Right lobe of liver (tissue), 4 donors: Measurements from ENCODE around the gene ORC4.

Source experiments
- POLR2A ChIP-seq: fragments of 450-650 bp; IDR thresholded peaks from one replicate; pipeline ENCODE4 v1.6.1; 2017; ENCODE audit warnings: antibody characterized with exemption, mild to moderate bottlenecking
- TF ChIP-seq, protein P1 (sequence below), 4 donors: fragments of 200-600 bp in 3 of 4; fragments of 450-650 bp in 1 of 4; IDR thresholded peaks; one replicate each; pipeline versions ENCODE4 v1.5.1 to v1.8.0; 2016 to 2022; ENCODE audit warnings: antibody characterized with exemption in 4 of 4, mild to moderate bottlenecking in 2 of 4
- donor health status: DM: no; HTN: no; CAD: no.
- donor health status: DM: no; HTN: no; CAD: no.
- donor health status: DM: no; HTN: yes; CAD: no.

GRCh38 chr2:147924647-147925046, 95.9 kb downstream of the ORC4 start:
- TF ChIP-seq POLR2A: no peak
- TF ChIP-seq, protein P1, sequence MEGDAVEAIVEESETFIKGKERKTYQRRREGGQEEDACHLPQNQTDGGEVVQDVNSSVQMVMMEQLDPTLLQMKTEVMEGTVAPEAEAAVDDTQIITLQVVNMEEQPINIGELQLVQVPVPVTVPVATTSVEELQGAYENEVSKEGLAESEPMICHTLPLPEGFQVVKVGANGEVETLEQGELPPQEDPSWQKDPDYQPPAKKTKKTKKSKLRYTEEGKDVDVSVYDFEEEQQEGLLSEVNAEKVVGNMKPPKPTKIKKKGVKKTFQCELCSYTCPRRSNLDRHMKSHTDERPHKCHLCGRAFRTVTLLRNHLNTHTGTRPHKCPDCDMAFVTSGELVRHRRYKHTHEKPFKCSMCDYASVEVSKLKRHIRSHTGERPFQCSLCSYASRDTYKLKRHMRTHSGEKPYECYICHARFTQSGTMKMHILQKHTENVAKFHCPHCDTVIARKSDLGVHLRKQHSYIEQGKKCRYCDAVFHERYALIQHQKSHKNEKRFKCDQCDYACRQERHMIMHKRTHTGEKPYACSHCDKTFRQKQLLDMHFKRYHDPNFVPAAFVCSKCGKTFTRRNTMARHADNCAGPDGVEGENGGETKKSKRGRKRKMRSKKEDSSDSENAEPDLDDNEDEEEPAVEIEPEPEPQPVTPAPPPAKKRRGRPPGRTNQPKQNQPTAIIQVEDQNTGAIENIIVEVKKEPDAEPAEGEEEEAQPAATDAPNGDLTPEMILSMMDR (IDR thresholded peaks at IDR 0.05): no peak
